Measurements from ENCODE around the gene COG3. TPM values are rescaled to one million over a fixed set of nuclear protein-coding genes. Genes with fewer than 3 reads are reported as not detected.

Gene COG3
- total and polyA plus RNA-seq, 2 of the 13 experiments (the other 11 are each of a cell fraction or from before 2014, with no cell fraction given): 37.8 to 47.5 TPM

DNA sequence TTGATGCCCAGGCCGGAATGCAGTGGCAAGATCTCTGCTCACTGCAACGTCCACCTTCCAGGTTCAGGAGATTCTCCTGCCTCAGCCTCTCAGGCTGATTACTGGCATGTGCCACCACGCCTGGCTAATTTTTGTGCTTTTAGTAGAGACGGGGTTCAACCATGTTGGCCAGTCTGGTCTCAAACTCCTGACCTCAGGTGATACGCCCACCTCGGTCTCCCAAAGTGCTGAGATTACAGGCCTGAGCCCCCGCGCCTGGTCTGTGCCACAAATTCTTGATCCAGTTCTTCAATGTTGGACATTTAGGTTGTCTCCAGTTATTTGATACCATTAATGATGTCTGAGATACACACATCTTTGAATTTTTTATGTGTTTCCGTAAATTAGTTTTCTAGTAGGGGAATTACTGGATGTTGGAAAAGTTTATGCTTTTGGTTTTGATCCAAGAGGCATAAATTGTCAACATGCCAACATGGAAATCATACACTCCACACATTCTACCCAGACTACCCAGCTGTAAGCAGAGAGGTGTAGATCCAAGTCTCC is 525 bp upstream of the COG3 start (continued):
- TF ChIP-seq, protein P1, sequence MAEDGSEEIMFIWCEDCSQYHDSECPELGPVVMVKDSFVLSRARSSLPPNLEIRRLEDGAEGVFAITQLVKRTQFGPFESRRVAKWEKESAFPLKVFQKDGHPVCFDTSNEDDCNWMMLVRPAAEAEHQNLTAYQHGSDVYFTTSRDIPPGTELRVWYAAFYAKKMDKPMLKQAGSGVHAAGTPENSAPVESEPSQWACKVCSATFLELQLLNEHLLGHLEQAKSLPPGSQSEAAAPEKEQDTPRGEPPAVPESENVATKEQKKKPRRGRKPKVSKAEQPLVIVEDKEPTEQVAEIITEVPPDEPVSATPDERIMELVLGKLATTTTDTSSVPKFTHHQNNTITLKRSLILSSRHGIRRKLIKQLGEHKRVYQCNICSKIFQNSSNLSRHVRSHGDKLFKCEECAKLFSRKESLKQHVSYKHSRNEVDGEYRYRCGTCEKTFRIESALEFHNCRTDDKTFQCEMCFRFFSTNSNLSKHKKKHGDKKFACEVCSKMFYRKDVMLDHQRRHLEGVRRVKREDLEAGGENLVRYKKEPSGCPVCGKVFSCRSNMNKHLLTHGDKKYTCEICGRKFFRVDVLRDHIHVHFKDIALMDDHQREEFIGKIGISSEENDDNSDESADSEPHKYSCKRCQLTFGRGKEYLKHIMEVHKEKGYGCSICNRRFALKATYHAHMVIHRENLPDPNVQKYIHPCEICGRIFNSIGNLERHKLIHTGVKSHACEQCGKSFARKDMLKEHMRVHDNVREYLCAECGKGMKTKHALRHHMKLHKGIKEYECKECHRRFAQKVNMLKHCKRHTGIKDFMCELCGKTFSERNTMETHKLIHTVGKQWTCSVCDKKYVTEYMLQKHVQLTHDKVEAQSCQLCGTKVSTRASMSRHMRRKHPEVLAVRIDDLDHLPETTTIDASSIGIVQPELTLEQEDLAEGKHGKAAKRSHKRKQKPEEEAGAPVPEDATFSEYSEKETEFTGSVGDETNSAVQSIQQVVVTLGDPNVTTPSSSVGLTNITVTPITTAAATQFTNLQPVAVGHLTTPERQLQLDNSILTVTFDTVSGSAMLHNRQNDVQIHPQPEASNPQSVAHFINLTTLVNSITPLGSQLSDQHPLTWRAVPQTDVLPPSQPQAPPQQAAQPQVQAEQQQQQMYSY (CRISPR knock-in tag; IDR thresholded peaks at IDR 0.05): no peak
- TF ChIP-seq SIX1 (CRISPR knock-in tag; IDR thresholded peaks at IDR 0.05; ENCODE audit: borderline replicate concordance) (0 out of 2 replicates have a peak, but pooled peaks have one; percentile 62), DPF2 (CRISPR knock-in tag; IDR thresholded peaks at IDR 0.05; ENCODE audit: borderline replicate concordance, low read depth) (no peak), ZNF678 (CRISPR knock-in tag; IDR thresholded peaks at IDR 0.05) (no peak), HDAC1 (CRISPR knock-in tag; IDR thresholded peaks at IDR 0.05) (no peak), KDM5A (IDR thresholded peaks at IDR 0.05; ENCODE audit: borderline replicate concordance, low read length) (no peak), MED8 (CRISPR knock-in tag; IDR thresholded peaks at IDR 0.05; ENCODE audit: insufficient replicate concordance) (no peak), NFKB2 (CRISPR knock-in tag; IDR thresholded peaks at IDR 0.05; ENCODE audit: borderline replicate concordance) (no peak), ZFP41 (CRISPR knock-in tag; IDR thresholded peaks at IDR 0.05; ENCODE audit: borderline replicate concordance) (no peak), HHEX (CRISPR knock-in tag; IDR thresholded peaks at IDR 0.05) (0 out of 2 replicates have a peak, but pooled peaks have one; percentile 7), ZNF652 (CRISPR knock-in tag; IDR thresholded peaks at IDR 0.05; ENCODE audit: borderline replicate concordance, low read depth) (no peak), SRY (CRISPR knock-in tag; IDR thresholded peaks at IDR 0.05) (no peak), POLR2A (IDR thresholded peaks at IDR 0.05; ENCODE audit: insufficient read depth in 1 of 2, low read depth in 2 of 2, low read length in 2 of 2) (no peak), ZNF841 (CRISPR knock-in tag; IDR thresholded peaks at IDR 0.05; ENCODE audit: borderline replicate concordance) (no peak), ZNF670 (CRISPR knock-in tag; IDR thresholded peaks at IDR 0.05; ENCODE audit: borderline replicate concordance) (no peak), ZNF143 (CRISPR knock-in tag; IDR thresholded peaks at IDR 0.05) (peak; percentile 29; the same call in 1 of the 2 replicates)
- TF ChIP-seq, protein P2, sequence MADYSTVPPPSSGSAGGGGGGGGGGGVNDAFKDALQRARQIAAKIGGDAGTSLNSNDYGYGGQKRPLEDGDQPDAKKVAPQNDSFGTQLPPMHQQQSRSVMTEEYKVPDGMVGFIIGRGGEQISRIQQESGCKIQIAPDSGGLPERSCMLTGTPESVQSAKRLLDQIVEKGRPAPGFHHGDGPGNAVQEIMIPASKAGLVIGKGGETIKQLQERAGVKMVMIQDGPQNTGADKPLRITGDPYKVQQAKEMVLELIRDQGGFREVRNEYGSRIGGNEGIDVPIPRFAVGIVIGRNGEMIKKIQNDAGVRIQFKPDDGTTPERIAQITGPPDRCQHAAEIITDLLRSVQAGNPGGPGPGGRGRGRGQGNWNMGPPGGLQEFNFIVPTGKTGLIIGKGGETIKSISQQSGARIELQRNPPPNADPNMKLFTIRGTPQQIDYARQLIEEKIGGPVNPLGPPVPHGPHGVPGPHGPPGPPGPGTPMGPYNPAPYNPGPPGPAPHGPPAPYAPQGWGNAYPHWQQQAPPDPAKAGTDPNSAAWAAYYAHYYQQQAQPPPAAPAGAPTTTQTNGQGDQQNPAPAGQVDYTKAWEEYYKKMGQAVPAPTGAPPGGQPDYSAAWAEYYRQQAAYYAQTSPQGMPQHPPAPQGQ (CRISPR knock-in tag; IDR thresholded peaks at IDR 0.05; ENCODE audit: borderline replicate concordance): no peak
- TF ChIP-seq, protein P3, sequence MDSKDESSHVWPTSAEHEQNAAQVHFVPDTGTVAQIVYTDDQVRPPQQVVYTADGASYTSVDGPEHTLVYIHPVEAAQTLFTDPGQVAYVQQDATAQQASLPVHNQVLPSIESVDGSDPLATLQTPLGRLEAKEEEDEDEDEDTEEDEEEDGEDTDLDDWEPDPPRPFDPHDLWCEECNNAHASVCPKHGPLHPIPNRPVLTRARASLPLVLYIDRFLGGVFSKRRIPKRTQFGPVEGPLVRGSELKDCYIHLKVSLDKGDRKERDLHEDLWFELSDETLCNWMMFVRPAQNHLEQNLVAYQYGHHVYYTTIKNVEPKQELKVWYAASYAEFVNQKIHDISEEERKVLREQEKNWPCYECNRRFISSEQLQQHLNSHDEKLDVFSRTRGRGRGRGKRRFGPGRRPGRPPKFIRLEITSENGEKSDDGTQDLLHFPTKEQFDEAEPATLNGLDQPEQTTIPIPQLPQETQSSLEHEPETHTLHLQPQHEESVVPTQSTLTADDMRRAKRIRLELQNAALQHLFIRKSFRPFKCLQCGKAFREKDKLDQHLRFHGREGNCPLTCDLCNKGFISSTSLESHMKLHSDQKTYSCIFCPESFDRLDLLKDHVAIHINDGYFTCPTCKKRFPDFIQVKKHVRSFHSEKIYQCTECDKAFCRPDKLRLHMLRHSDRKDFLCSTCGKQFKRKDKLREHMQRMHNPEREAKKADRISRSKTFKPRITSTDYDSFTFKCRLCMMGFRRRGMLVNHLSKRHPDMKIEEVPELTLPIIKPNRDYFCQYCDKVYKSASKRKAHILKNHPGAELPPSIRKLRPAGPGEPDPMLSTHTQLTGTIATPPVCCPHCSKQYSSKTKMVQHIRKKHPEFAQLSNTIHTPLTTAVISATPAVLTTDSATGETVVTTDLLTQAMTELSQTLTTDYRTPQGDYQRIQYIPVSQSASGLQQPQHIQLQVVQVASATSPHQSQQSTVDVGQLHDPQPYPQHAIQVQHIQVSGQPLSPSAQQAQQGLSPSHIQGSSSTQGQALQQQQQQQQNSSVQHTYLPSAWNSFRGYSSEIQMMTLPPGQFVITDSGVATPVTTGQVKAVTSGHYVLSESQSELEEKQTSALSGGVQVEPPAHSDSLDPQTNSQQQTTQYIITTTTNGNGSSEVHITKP (CRISPR knock-in tag; IDR thresholded peaks at IDR 0.05; ENCODE audit: low read depth): no peak
- TF ChIP-seq, protein P4, sequence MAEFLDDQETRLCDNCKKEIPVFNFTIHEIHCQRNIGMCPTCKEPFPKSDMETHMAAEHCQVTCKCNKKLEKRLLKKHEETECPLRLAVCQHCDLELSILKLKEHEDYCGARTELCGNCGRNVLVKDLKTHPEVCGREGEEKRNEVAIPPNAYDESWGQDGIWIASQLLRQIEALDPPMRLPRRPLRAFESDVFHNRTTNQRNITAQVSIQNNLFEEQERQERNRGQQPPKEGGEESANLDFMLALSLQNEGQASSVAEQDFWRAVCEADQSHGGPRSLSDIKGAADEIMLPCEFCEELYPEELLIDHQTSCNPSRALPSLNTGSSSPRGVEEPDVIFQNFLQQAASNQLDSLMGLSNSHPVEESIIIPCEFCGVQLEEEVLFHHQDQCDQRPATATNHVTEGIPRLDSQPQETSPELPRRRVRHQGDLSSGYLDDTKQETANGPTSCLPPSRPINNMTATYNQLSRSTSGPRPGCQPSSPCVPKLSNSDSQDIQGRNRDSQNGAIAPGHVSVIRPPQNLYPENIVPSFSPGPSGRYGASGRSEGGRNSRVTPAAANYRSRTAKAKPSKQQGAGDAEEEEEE (CRISPR knock-in tag; IDR thresholded peaks at IDR 0.05; ENCODE audit: borderline replicate concordance): no peak
